GM23338 (cell line): ENCODE measurements around the gene TM7SF2. TPM values are rescaled to one million over a fixed set of nuclear protein-coding genes. Genes with fewer than 3 reads are reported as not detected.

Experiments used
- ATAC-seq: fragments of 200-7000 bp; cut with Tn5 transposase; 3 replicates; pipeline ENCODE4 v1.9.1; 2020
- DNase-seq: peaks from one replicate; pipeline ENCODE4 v3.0.0-alpha.2; 2015; ENCODE audit warnings: low spot score
- H2AFZ ChIP-seq: fragments of 200-600 bp; sonication (generic); 2 replicates; pipeline ENCODE4 v1.8.0; 2016; ENCODE audit warnings: antibody characterized with exemption, mild to moderate bottlenecking, moderate library complexity
- H3F3A ChIP-seq: fragments of 200-600 bp; sonication (generic); replicated peaks from 2 replicates; pipeline ENCODE4 v1.8.0; 2017; ENCODE audit warnings: antibody characterized with exemption, mixed run types, low read depth
- H3K27ac ChIP-seq: fragments of 200-600 bp; sonication (generic); 2 replicates; pipeline ENCODE4 v1.6.1; 2016; ENCODE audit warnings: low read depth
- H3K27me3 ChIP-seq: fragments of 200-600 bp; sonication (generic); 2 replicates; pipeline ENCODE4 v1.8.0; 2016; ENCODE audit warnings: mild to moderate bottlenecking, mixed run types, moderate library complexity; ENCODE audit not compliant: insufficient read depth
- H3K36me3 ChIP-seq: fragments of 200-600 bp; sonication (generic); 2 replicates; pipeline ENCODE4 v1.8.0; 2016; ENCODE audit warnings: mild to moderate bottlenecking; ENCODE audit not compliant: insufficient read depth
- H3K4me1 ChIP-seq: fragments of 200-600 bp; sonication (generic); 2 replicates; pipeline ENCODE4 v1.8.0; 2016; ENCODE audit warnings: mild to moderate bottlenecking, moderate library complexity; ENCODE audit not compliant: insufficient read depth
- H3K4me2 ChIP-seq: fragments of 200-600 bp; sonication (generic); 2 replicates; pipeline ENCODE4 v1.7.1; 2017; ENCODE audit warnings: mixed run types
- H3K4me3 ChIP-seq: fragments of 200-600 bp; sonication (generic); 2 replicates; pipeline ENCODE4 v1.6.1; 2016; ENCODE audit warnings: mixed run types
- H3K79me2 ChIP-seq: fragments of 200-600 bp; sonication (generic); replicated peaks from 2 replicates; pipeline ENCODE4 v1.8.0; 2017; ENCODE audit warnings: mild to moderate bottlenecking; ENCODE audit not compliant: insufficient read depth
- H3K9me2 ChIP-seq: fragments of 200-600 bp; sonication (generic); 2 replicates; pipeline ENCODE4 v1.8.0; 2017; ENCODE audit not compliant: insufficient read depth
- H4K20me1 ChIP-seq: fragments of 200-600 bp; sonication (generic); replicated peaks from 2 replicates; pipeline ENCODE4 v1.8.0; 2017; ENCODE audit warnings: mild to moderate bottlenecking; ENCODE audit not compliant: insufficient read depth
- H3K27ac Mint-ChIP-seq: 2 replicates; pipeline ENCODE4 v1.8.0; 2020; ENCODE audit warnings: inconsistent platforms, mild to moderate bottlenecking, moderate library complexity, mixed read lengths
- H3K27me3 Mint-ChIP-seq: 3 replicates; pipeline ENCODE4 v1.8.0; 2022; ENCODE audit warnings: low read depth, mild to moderate bottlenecking, moderate library complexity, mixed read lengths, inconsistent platforms; ENCODE audit not compliant: insufficient read depth, poor library complexity
- H3K36me3 Mint-ChIP-seq: 3 replicates; pipeline ENCODE4 v1.8.0; 2021; ENCODE audit warnings: low read depth, mild to moderate bottlenecking, inconsistent platforms, moderate library complexity, mixed read lengths
- H3K4me1 Mint-ChIP-seq: 3 replicates; pipeline ENCODE4 v1.8.0; 2020; ENCODE audit warnings: mild to moderate bottlenecking, inconsistent platforms, mixed read lengths
- H3K4me3 Mint-ChIP-seq: 3 replicates; pipeline ENCODE4 v1.8.0; 2021; ENCODE audit warnings: moderate library complexity, mild to moderate bottlenecking, inconsistent platforms, mixed read lengths
- H3K9me3 Mint-ChIP-seq: 3 replicates; pipeline ENCODE4 v1.8.0; 2020; ENCODE audit warnings: moderate library complexity, mild to moderate bottlenecking, inconsistent platforms, mixed read lengths
- CREB1 ChIP-seq: fragments of 250-450 bp; sonication (Bioruptor Pico); IDR thresholded peaks from 2 replicates; pipeline ENCODE4 v1.5.0; 2020; ENCODE audit warnings: low read depth, mild to moderate bottlenecking, moderate library complexity
- EZH2phosphoT487 ChIP-seq: fragments of 200-600 bp; sonication (generic); IDR thresholded peaks from one replicate; pipeline ENCODE4 v1.8.1; 2018; ENCODE audit warnings: antibody characterized with exemption; ENCODE audit not compliant: unreplicated experiment
- JUNB ChIP-seq: IDR thresholded peaks from one replicate; pipeline ENCODE4 v1.6.1; 2016; ENCODE audit warnings: antibody characterized with exemption; ENCODE audit not compliant: unreplicated experiment
- NANOG ChIP-seq: IDR thresholded peaks from 2 replicates; pipeline ENCODE4 v1.6.1; 2016; ENCODE audit warnings: antibody characterized with exemption, borderline replicate concordance
- POLR2AphosphoS5 ChIP-seq: IDR thresholded peaks from 2 replicates; pipeline ENCODE4 v1.6.1; 2016; ENCODE audit warnings: antibody characterized with exemption, low read depth
- STAT1 ChIP-seq: IDR thresholded peaks from one replicate; pipeline ENCODE4 v1.6.1; 2016; ENCODE audit warnings: antibody characterized with exemption; ENCODE audit not compliant: unreplicated experiment
- ZNF114 ChIP-seq: fragments of 250-450 bp; sonication (Bioruptor Pico); IDR thresholded peaks from 2 replicates; pipeline ENCODE4 v1.5.0; 2020; ENCODE audit warnings: mild to moderate bottlenecking, moderate library complexity
- ZNF331 ChIP-seq: fragments of 250-450 bp; sonication (Bioruptor Pico); IDR thresholded peaks from 2 replicates; pipeline ENCODE4 v1.5.0; 2020; ENCODE audit warnings: low read depth, mild to moderate bottlenecking, moderate library complexity
- ZNF462 ChIP-seq: fragments of 250-450 bp; sonication (Bioruptor Pico); IDR thresholded peaks from 2 replicates; pipeline ENCODE4 v1.5.0; 2020; ENCODE audit warnings: mild to moderate bottlenecking, moderate library complexity
- polyA plus RNA-seq: library from polyadenylated mRNA; unstranded; fragments of >200 nt; fragmentation: Nextera tagmentation; extraction: Ambion mirVana; gene quantifications from 2 replicates; pipeline ENCODE4 v1.2.1, GENCODE V29; 2016
- total RNA-seq: library from RNA; depleted of rRNA; stranded (reverse); fragments of >200 nt; shearing (Covaris generic); gene quantifications from 2 replicates; pipeline ENCODE4 v1.2.3, GENCODE V29; 2014
- TF ChIP-seq, protein P1 (sequence below): IDR thresholded peaks from 2 replicates; pipeline ENCODE4 v1.6.1; 2016; ENCODE audit warnings: antibody characterized with exemption
- TF ChIP-seq, protein P2 (sequence below): IDR thresholded peaks from one replicate; pipeline ENCODE4 v1.6.1; 2018; ENCODE audit warnings: antibody characterized with exemption; ENCODE audit not compliant: unreplicated experiment

The TM7SF2 gene
- total and polyA plus RNA-seq, 2 experiments from 2014 or later = 43.5 to 82.3 TPM

DNA sequence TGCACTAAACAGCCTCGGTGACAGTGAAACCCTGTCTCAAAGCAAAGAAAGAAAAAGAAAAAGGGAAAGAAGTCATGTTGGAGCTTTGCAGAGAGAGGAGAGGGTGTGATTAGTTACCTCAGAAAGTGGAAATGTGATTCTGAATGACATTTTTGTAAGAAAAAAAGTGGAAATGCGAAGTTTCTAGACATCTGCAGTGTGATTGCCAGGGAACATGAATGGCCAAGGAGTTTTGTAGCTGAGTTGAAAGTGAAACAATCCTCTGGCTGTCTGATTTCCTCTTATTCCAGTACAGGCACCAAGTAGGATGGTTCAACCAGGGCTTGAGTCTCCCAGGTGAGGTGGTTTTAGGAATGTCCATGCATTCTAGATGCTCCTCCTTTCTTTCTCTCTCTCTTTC is 40.5 kb downstream of the TM7SF2 start:
- Mint-ChIP-seq H3K36me3 (no peaks in the 10 kb centered on the region; the same call in 2 of the 3 replicates), H3K4me1 (peaks cover 5% of the 10 kb centered on the region; the same call in 1 of the 3 replicates), H3K4me3 (no peak overlapping the region), H3K9me3 (no peaks in the 10 kb centered on the region; the same call in 2 of the 3 replicates), H3K27ac (no peak overlapping the region), H3K27me3 (peaks cover 11% of the 10 kb centered on the region)
- no peaks in the 10 kb centered on the region for H3F3A ChIP-seq
- ATAC-seq = no peak
- no peaks in the 10 kb centered on the region for H3K9me2 ChIP-seq
- H3K27ac ChIP-seq = no peak overlapping the region
- H3K36me3 ChIP-seq = no peaks in the 10 kb centered on the region
- no peaks in the 10 kb centered on the region for H3K27me3 ChIP-seq
- no peaks in the 10 kb centered on the region for H3K4me1 ChIP-seq
- no peaks in the 10 kb centered on the region for H3K79me2 ChIP-seq
- H4K20me1 ChIP-seq = no peaks in the 10 kb centered on the region
- TF ChIP-seq ZNF462 = no peak
- TF ChIP-seq, protein P1, sequence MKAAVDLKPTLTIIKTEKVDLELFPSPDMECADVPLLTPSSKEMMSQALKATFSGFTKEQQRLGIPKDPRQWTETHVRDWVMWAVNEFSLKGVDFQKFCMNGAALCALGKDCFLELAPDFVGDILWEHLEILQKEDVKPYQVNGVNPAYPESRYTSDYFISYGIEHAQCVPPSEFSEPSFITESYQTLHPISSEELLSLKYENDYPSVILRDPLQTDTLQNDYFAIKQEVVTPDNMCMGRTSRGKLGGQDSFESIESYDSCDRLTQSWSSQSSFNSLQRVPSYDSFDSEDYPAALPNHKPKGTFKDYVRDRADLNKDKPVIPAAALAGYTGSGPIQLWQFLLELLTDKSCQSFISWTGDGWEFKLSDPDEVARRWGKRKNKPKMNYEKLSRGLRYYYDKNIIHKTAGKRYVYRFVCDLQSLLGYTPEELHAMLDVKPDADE = no peak
- TF ChIP-seq STAT1 = no peak
- TF ChIP-seq NANOG = no peak
- TF ChIP-seq EZH2phosphoT487 = no peak
- no peak for TF ChIP-seq ZNF114 (CRISPR knock-in tag)
- TF ChIP-seq, protein P2, sequence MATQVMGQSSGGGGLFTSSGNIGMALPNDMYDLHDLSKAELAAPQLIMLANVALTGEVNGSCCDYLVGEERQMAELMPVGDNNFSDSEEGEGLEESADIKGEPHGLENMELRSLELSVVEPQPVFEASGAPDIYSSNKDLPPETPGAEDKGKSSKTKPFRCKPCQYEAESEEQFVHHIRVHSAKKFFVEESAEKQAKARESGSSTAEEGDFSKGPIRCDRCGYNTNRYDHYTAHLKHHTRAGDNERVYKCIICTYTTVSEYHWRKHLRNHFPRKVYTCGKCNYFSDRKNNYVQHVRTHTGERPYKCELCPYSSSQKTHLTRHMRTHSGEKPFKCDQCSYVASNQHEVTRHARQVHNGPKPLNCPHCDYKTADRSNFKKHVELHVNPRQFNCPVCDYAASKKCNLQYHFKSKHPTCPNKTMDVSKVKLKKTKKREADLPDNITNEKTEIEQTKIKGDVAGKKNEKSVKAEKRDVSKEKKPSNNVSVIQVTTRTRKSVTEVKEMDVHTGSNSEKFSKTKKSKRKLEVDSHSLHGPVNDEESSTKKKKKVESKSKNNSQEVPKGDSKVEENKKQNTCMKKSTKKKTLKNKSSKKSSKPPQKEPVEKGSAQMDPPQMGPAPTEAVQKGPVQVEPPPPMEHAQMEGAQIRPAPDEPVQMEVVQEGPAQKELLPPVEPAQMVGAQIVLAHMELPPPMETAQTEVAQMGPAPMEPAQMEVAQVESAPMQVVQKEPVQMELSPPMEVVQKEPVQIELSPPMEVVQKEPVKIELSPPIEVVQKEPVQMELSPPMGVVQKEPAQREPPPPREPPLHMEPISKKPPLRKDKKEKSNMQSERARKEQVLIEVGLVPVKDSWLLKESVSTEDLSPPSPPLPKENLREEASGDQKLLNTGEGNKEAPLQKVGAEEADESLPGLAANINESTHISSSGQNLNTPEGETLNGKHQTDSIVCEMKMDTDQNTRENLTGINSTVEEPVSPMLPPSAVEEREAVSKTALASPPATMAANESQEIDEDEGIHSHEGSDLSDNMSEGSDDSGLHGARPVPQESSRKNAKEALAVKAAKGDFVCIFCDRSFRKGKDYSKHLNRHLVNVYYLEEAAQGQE = no peak
- no peak for TF ChIP-seq POLR2AphosphoS5
- TF ChIP-seq ZNF331 = no peak
- no peak for TF ChIP-seq CREB1 (CRISPR knock-in tag)
- TF ChIP-seq JUNB = no peak
- no peak overlapping the region for H3K4me3 ChIP-seq
- no peak overlapping the region for H2AFZ ChIP-seq
- no peak for DNase-seq
- no peak overlapping the region for H3K4me2 ChIP-seq
